Sigmoid colon (tissue), 7 donors: ENCODE results near the gene FAM210A. TPM values are rescaled to one million over a fixed set of nuclear protein-coding genes. Genes with fewer than 3 reads are reported as not detected.

ENCODE experiments used
- DNase-seq: peaks from one replicate; pipeline ENCODE4 v3.0.0-alpha.2; 2019
- H3K27ac ChIP-seq, 4 donors: fragments of 200-600 bp; sonication (generic); one replicate each; pipeline ENCODE4 v1.5.1; 2016 to 2019; ENCODE audit warnings: mild to moderate bottlenecking in 1 of 4
- H3K27me3 ChIP-seq, 3 donors: fragments of 200-600 bp; sonication (generic); one replicate each; pipeline ENCODE4 v1.5.1; 2019; ENCODE audit warnings: mild to moderate bottlenecking in 1 of 3
- H3K36me3 ChIP-seq, 4 donors: fragments of 200-600 bp; sonication (generic); one replicate each; pipeline ENCODE4 v1.5.1; 2016 to 2019
- H3K4me1 ChIP-seq, 4 donors: fragments of 200-600 bp; sonication (generic); one replicate each; pipeline ENCODE4 v1.5.1; 2017 to 2019
- H3K4me3 ChIP-seq, 4 donors: fragments of 200-600 bp; sonication (generic); one replicate each; pipeline ENCODE4 v1.5.1; 2017 to 2019; ENCODE audit warnings: mild to moderate bottlenecking in 2 of 4, moderate library complexity in 1 of 4
- H3K9me3 ChIP-seq, 4 donors: fragments of 200-600 bp in 3 of 4; sonication (generic) in 3 of 4; one replicate each; pipeline versions ENCODE4 v1.5.1 to v1.6.1; 2013 to 2019
- EP300 ChIP-seq, 4 donors: sonication (generic); formaldehyde crosslinking; IDR thresholded peaks; one replicate each; pipeline ENCODE4 v1.6.1; 2017; ENCODE audit warnings: antibody characterized with exemption in 4 of 4
- POLR2A ChIP-seq, 2 donors: fragments of 450-650 bp; IDR thresholded peaks; one replicate each; pipeline ENCODE4 v1.6.1; 2016; ENCODE audit warnings: antibody characterized with exemption in 2 of 2, mild to moderate bottlenecking in 2 of 2, moderate library complexity in 2 of 2
- POLR2AphosphoS5 ChIP-seq, 4 donors: sonication (generic); formaldehyde crosslinking; IDR thresholded peaks; one replicate each; pipeline ENCODE4 v1.6.1; 2017; ENCODE audit warnings: antibody characterized with exemption in 4 of 4
- WGBS, 2 donors: extraction: QIAGEN DNeasy Blood & Tissue Kit; methylation state at CpG; one replicate each; pipeline ENCODE4 v1.1.7; 2013; 5-methylcytosine and 5-hydroxymethylcytosine counted together
- intact Hi-C: fragments of 100-400 bp; cut with DNase I; formaldehyde crosslinking; loops from one replicate; pipeline ENCODE4 v1.15.1; 2023
- polyA plus RNA-seq, 3 donors: library from polyadenylated mRNA; stranded (reverse); fragments of 200-250 nt; gene quantifications; one replicate each; pipeline ENCODE4 v1.2.3, GENCODE V29; 2013
- total RNA-seq, 4 donors: library from RNA; depleted of rRNA; stranded (reverse); fragments of >200 nt; gene quantifications; one replicate each; pipeline ENCODE4 v1.1.0, GENCODE V29; 2016
- TF ChIP-seq, protein P1 (sequence below), 4 experiments: fragments of 450-650 bp in 3 of 4; fragments of 200-600 bp in 1 of 4; IDR thresholded peaks; one replicate each; pipeline ENCODE4 v1.5.1; 2016 to 2019; ENCODE audit warnings: antibody characterized with exemption in 4 of 4, mild to moderate bottlenecking in 3 of 4, moderate library complexity in 2 of 4
- donor health status: healthy with polysubstance abuse.
- donor health status: Bipolar disorder and iron deficiency.
- donor health status: healthy.

FAM210A gene, protein sequence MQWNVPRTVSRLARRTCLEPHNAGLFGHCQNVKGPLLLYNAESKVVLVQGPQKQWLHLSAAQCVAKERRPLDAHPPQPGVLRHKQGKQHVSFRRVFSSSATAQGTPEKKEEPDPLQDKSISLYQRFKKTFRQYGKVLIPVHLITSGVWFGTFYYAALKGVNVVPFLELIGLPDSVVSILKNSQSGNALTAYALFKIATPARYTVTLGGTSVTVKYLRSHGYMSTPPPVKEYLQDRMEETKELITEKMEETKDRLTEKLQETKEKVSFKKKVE
- 10 to 100 TPM in 3 of 4 donors, 1 to 10 TPM in 1; 9.0 to 19.6 (median 14.0) TPM for total RNA-seq
- polyA plus RNA-seq: 10 to 100 TPM in 1 of 3 donors, 1 to 10 TPM in 2; 4.8 to 11.3 (median 8.4) TPM

DNA sequence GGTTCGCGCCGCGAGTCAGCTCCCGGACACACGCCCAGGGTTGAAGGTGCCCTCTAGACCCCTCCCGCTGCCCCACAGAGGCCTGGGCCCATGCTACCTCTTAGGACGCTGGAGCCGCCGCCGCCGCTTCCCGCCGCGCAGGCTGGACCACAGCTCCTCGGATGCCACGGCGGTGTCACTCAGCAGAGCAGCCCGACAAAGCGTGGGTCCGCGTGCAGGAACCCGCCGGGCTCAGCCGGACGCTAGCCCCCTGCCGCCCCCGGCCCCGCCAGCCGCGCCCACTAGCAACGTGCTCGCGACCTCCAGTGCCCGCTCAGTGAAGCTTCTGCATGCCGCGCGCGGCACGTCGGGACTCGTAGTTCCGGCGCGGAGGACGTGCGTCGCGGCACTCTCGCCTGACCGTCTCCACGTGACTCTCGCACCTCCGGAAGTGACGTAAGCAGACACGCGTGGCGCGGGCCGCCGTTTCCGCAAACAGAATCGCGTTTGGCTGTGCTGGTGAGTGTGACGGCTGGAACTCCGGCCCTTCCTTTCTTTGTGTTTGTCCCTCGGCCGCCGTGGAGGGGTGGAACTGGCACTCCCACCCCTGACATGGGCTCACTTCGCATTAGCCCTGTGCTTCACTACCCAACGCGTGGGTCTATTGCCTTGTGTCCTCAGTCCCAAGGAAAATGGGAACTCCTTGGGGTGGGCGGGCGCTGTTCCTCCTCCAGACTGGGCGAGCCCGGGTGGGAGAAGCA lies at the start of gene FAM210A, which contains the start of gene RNMT:
TSS of gene FAM210A (minus strand) at position 327 of the 740 bp plus-strand sequence. CDS start 44,481 bp downstream, outside the sequence.
TSS of gene RNMT (plus strand) at position 442 of the 740 bp plus-strand sequence. CDS start 4,845 bp downstream, outside the sequence.
- Histone ChIP-seq H3K4me3 (peak within 1 kb of the TSS; percentile 80 to 98 (median 94)), H3K4me1 (peaks cover 0 to 31% (median 29%) of the 10 kb centered on the region in 4 donors), H3K9me3 (no peaks in the 10 kb centered on the region), H3K27ac (peak within 1 kb of the TSS; percentile 93 to 95 (median 95)), H3K27me3 (no peaks in the 10 kb centered on the region), H3K36me3 (no peaks in the 10 kb centered on the region)
- 1% methylated on average over 76 of the region's 76 CpGs for WGBS, 2 donors
- intact Hi-C loops: loop anchor here (2.0 to 10.0 kb wide), 7 partner anchors 112 to 1024 kb away; partner anchors contain the start of genes CEP192, CEP76, PSMG2 and PTPN2
- peak; percentile 98 for DNase-seq
- TF ChIP-seq POLR2A (IDR thresholded peaks at IDR 0.05): peak; percentile 51 to 63
- TF ChIP-seq POLR2AphosphoS5 (IDR thresholded peaks at IDR 0.05): peak; percentile 92 to 99 (median 96)
- TF ChIP-seq, protein P1, sequence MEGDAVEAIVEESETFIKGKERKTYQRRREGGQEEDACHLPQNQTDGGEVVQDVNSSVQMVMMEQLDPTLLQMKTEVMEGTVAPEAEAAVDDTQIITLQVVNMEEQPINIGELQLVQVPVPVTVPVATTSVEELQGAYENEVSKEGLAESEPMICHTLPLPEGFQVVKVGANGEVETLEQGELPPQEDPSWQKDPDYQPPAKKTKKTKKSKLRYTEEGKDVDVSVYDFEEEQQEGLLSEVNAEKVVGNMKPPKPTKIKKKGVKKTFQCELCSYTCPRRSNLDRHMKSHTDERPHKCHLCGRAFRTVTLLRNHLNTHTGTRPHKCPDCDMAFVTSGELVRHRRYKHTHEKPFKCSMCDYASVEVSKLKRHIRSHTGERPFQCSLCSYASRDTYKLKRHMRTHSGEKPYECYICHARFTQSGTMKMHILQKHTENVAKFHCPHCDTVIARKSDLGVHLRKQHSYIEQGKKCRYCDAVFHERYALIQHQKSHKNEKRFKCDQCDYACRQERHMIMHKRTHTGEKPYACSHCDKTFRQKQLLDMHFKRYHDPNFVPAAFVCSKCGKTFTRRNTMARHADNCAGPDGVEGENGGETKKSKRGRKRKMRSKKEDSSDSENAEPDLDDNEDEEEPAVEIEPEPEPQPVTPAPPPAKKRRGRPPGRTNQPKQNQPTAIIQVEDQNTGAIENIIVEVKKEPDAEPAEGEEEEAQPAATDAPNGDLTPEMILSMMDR (IDR thresholded peaks at IDR 0.05): no peak
- TF ChIP-seq EP300 (IDR thresholded peaks at IDR 0.05): peak in 2 of 4 donors; percentile 47 to 94

DNA sequence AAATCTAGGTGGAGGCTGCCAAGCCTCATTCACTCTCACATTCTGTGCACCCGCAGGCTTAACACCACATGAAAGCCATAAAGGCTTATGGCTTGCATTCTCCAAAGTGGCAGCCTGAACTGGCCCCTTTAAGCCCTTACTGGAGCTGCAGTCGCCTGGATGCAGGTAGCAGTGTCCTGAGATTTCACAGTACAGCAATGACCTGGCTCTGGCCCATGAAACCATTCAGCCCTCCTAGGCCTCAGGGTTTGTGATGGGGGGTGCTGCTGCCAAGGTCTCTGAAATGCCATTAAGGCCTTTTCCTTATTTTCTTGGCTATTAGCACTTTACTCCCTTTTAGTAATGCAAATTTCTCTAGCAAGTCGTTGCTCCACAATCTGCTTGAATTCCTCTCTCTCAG lies 48.7 kb upstream of the FAM210A start:
- DNase-seq: no peak
- no peaks in the 10 kb centered on the region for H3K36me3 ChIP-seq
- H3K4me3 ChIP-seq: no peak overlapping the region
- TF ChIP-seq POLR2AphosphoS5 (IDR thresholded peaks at IDR 0.05): no peak
- no peak for TF ChIP-seq POLR2A (IDR thresholded peaks at IDR 0.05)
- 67 to 83% methylated on average over 3 of the region's 3 CpGs for WGBS, 2 donors
- H3K9me3 ChIP-seq: peaks cover 0 to 3% (median 0%) of the 10 kb centered on the region in 4 donors
- no peaks in the 10 kb centered on the region for H3K27me3 ChIP-seq
- H3K4me1 ChIP-seq: no peaks in the 10 kb centered on the region
- H3K27ac ChIP-seq: no peak overlapping the region
- intact Hi-C loops: no loop called here

DNA sequence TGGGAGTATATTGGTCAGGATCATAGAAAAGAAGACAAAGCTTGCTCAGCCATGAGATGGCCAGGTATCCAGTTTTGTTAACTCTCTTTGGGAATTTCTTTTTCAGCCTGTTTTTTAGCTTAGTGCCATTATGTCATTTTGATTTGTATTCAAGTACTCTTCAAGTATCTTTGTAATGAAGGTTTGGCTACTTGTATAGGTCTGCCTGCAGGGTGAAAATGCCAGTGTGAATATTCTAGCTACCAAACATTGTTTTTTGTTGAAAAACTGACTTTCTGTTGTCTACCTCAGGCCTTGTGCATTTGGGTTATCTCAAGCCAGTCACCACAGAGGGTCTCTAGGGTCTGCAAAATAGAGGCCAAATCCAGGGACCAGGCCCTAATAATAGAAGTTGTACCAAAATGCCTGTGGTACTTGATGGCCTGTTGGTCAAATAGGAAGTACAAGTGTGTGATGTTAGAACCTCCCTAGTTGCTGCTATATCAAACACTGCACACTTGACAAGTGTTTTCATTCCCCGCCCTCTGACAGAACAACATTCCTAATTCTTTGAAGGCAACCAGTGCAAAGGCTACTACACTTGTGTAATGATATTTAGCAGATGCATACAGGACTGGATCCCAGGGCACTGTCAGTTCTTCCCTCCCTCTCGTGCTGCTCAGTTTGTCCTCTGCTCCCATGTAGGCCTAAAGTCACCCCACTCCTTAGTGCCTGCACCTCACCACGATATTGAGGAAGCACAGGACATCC lies 36.5 kb upstream of the FAM210A start:
- H3K9me3 ChIP-seq: no peaks in the 10 kb centered on the region
- DNase-seq: no peak
- no peaks in the 10 kb centered on the region for H3K4me1 ChIP-seq
- TF ChIP-seq POLR2A (IDR thresholded peaks at IDR 0.05): no peak
- no peak for TF ChIP-seq POLR2AphosphoS5 (IDR thresholded peaks at IDR 0.05)
- TF ChIP-seq, protein P1 (IDR thresholded peaks at IDR 0.05): no peak
- no peak for TF ChIP-seq EP300 (IDR thresholded peaks at IDR 0.05)
- H3K27ac ChIP-seq: no peak overlapping the region
- no peaks in the 10 kb centered on the region for H3K27me3 ChIP-seq
- H3K4me3 ChIP-seq: no peak overlapping the region
- H3K36me3 ChIP-seq: peaks cover 0 to 50% (median 2%) of the 10 kb centered on the region in 4 donors
- 93 to 99% methylated on average over 3 of the region's 3 CpGs for WGBS, 2 donors
- intact Hi-C loops: no loop called here

DNA sequence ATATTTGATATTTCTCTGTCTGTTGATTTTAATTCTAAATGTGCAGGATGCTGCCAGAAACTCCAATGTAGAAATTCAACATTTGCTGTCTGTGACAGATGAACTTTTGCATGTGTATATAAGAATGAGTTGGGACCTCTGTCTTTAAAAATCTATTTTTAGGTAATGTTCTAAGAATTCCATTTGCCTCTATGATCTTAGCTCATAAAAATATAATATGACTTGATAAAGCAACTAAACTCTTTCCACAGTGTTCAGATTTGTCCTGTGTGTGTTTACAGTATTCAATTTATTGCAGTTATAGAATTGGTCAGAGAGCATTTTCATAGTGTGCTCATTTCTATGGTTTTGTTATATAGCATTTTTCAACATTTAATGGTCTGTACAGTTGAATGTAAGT lies 33.7 kb upstream of the FAM210A start:
- H3K4me3 ChIP-seq: no peak overlapping the region
- no peaks in the 10 kb centered on the region for H3K27me3 ChIP-seq
- no peak overlapping the region for H3K27ac ChIP-seq
- no peaks in the 10 kb centered on the region for H3K9me3 ChIP-seq
- no peak for DNase-seq
- peaks cover 0 to 72% (median 8%) of the 10 kb centered on the region in 4 donors for H3K36me3 ChIP-seq
- TF ChIP-seq, protein P1 (IDR thresholded peaks at IDR 0.05): no peak
- no peak for TF ChIP-seq EP300 (IDR thresholded peaks at IDR 0.05)
- TF ChIP-seq POLR2A (IDR thresholded peaks at IDR 0.05): no peak
- no peak for TF ChIP-seq POLR2AphosphoS5 (IDR thresholded peaks at IDR 0.05)
- intact Hi-C loops: no loop called here
- H3K4me1 ChIP-seq: no peaks in the 10 kb centered on the region
